Uterus (tissue), 2 donors: Measurements from ENCODE around the gene LRP1B.

Experiments
- POLR2A ChIP-seq, 2 donors: fragments of 450-650 bp; IDR thresholded peaks; one replicate each; pipeline ENCODE4 v1.6.1; 2016; ENCODE audit warnings: antibody characterized with exemption in 2 of 2, mild to moderate bottlenecking in 1 of 2, moderate library complexity in 1 of 2
- TF ChIP-seq, protein P1 (sequence below), 4 experiments: fragments of 200-600 bp in 2 of 4; fragments of 450-650 bp in 2 of 4; sonication (generic) in 2 of 4; IDR thresholded peaks; one replicate each; pipeline ENCODE4 v1.5.1; 2016 to 2019; ENCODE audit warnings: antibody characterized with exemption in 4 of 4, mild to moderate bottlenecking in 2 of 4, moderate library complexity in 1 of 4

DNA sequence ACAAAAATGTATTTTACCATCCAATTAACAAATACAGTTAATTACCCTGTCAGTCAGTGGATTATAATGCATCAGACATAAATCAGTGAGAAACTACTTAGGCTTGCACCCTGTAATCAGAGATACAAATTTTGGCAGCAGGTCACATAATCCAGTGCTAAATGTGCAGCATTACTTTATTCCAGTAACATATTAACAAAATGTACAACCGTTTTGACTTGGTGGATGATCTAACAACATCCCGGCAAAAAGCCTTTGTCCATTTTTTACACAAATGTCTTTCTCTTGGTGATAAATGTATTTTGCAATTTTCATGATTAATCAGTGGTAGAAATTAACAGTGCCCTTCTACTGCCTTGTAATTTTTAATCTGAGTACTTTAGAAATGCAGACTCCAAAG is 162.8 kb downstream of the LRP1B start:
- TF ChIP-seq, protein P1, sequence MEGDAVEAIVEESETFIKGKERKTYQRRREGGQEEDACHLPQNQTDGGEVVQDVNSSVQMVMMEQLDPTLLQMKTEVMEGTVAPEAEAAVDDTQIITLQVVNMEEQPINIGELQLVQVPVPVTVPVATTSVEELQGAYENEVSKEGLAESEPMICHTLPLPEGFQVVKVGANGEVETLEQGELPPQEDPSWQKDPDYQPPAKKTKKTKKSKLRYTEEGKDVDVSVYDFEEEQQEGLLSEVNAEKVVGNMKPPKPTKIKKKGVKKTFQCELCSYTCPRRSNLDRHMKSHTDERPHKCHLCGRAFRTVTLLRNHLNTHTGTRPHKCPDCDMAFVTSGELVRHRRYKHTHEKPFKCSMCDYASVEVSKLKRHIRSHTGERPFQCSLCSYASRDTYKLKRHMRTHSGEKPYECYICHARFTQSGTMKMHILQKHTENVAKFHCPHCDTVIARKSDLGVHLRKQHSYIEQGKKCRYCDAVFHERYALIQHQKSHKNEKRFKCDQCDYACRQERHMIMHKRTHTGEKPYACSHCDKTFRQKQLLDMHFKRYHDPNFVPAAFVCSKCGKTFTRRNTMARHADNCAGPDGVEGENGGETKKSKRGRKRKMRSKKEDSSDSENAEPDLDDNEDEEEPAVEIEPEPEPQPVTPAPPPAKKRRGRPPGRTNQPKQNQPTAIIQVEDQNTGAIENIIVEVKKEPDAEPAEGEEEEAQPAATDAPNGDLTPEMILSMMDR (IDR thresholded peaks at IDR 0.05): no peak
- TF ChIP-seq POLR2A (IDR thresholded peaks at IDR 0.05): no peak
